Activated T-cell treated with anti-CD3 and anti-CD28 coated beads for 48 hours (primary cell): Measurements from ENCODE around the gene MACROD1.
"Not testable (repeated sequence)": the region's sequence is repeated elsewhere in the genome, so short reads cannot be mapped to it uniquely, and the experiment has no call there.

Source experiments
- DNase-seq: peaks from one replicate; pipeline ENCODE4 v3.0.0-alpha.2; 2020; ENCODE audit warnings: low read depth

Gene MACROD1

DNA sequence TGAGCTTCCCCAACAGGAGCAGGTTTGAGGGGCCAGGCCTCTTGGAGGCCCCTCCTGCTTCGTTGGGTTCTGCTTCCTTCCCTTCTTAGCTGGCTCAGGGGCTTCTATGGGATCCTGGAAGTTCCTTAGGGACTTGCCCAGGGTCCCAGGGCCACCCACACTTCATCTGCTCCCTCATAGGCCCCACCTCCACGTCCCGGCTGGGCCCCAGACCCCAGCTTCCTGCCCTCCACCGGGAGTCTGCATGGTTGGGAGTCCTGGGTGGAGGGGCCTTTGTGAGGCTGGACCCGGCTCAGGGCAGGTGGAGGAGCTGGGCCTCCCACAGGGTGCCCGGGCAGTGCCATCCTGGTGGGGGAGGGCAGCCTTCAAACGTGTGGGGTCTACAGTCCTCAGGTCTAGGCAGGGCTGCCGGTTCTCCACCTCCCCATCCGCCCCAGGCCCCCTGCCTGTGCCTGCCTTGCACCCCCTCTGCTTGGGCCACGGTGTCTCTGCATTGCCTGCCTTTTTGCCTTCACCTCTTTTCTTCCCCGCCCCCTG is 168.0 kb downstream of the MACROD1 start:
- no peak for DNase-seq

DNA sequence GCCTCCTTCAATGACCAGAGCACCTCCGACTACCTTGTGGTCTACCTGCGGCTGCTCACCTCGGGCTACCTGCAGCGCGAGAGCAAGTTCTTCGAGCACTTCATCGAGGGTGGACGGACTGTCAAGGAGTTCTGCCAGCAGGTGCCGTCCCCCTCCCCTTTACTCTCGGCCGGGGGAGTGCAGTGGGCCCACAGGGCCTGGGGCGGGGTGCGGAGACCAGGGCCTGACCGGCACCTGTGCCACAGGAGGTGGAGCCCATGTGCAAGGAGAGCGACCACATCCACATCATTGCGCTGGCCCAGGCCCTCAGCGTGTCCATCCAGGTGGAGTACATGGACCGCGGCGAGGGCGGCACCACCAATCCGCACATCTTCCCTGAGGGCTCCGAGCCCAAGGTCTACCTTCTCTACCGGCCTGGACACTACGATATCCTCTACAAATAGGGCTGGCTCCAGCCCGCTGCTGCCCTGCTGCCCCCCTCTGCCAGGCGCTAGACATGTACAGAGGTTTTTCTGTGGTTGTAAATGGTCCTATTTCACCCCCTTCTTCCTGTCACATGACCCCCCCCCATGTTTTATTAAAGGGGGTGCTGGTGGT is 168.7 kb downstream of the MACROD1 start:
- no peak for DNase-seq

DNA sequence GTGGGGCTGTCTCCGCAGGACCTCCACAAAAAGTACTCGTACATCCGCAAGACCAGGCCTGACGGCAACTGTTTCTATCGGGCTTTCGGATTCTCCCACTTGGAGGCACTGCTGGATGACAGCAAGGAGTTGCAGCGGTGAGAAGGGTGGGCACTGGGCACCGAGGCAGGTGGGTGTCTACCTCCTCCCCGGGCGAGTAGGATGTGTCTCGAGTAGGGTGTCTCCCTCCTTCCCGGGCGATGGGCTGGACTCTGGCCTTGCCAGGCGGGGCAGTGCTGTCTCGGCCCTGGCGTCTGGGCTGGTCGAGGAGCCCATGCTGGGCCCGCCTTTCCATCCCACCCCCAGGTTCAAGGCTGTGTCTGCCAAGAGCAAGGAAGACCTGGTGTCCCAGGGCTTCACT is 169.4 kb downstream of the MACROD1 start:
- no peak for DNase-seq

DNA sequence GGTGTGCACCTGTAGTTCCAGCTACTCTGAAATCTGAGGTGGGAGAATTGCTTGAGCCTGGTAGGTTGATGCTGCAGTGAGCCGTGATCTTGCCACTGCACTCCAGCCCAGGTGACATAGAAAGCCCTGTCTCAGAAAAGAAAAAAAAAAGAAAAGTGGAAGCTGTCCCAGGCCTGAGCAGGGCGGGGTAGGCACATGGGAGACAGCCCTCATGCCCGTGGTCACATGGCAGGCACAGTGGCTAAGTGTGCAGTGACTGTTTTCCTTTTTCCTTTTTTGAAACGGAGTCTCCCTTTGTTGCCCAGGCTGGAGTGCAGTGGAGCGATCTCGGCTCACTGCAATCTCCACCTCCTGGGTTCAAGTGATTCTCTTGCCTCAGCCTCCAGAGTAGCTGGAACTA is 171.9 kb downstream of the MACROD1 start:
- DNase-seq = no peak

DNA sequence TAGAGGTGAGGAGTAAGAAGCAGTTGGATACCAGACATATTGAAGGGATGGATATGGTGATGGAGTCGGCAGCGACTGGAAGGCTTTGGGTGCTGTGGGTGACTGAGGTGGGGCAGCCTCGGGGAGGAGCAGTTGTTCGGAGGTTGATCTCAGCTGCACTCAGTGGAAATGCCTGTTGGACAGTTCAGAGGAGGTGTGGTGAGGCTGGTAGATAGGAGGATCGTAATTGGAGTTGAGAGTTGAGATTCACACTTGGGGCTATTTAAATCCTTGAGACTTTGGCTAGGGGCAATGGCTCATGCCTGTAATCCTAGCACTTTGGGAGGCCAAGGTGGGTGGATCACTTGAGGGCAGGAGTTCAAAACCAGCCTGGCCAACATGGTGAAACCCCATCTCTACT is 172.8 kb downstream of the MACROD1 start:
- no peak for DNase-seq

DNA sequence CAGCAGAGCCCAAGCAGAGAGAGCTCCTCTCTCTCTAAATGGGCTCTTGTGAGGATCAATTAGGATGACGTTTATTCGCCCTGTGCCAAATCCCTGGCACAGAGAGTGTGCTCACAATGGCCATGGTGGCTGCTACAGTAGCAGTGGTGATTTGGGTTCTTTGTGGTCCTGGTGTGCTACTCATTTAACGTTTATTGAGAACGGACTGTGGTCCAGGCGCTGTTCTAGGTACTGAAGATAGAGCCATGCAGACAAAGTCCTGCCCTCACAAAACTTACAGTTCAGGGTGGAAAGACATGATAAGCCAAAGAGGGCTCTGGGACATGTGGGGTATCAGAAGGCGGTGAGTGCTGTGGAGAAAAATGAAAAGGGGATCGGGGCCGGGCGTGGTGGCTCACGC is 174.4 kb downstream of the MACROD1 start:
- no peak for DNase-seq

DNA sequence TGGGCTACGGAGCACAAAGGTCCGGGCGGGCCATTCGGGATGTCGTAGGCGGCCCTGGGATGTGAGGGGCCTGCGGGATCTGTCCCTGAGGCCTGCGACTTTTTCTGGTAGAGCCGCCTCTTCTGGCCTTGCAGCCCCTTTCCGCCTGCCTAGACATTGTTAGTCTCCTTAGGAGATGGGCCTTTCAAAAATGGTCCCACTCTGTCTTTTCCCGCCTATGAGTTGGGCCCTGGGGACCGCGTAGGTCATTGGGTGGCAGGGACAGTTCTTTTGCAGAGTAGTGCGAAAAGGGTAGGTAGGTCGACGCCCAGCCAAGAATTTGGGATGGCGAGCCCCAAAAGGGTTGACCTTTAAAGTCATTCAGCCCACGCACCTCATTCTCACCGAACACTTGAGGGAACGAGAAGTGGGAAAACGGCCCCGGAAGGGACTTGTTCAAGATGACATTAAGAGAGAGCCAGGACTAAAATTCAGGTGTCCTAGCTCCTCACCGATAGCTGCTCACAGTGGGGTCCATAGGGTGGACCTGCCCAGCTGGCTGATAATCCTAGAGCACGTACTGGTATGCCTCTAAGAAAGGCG is 178.9 kb downstream of the MACROD1 start:
- no peak for DNase-seq

DNA sequence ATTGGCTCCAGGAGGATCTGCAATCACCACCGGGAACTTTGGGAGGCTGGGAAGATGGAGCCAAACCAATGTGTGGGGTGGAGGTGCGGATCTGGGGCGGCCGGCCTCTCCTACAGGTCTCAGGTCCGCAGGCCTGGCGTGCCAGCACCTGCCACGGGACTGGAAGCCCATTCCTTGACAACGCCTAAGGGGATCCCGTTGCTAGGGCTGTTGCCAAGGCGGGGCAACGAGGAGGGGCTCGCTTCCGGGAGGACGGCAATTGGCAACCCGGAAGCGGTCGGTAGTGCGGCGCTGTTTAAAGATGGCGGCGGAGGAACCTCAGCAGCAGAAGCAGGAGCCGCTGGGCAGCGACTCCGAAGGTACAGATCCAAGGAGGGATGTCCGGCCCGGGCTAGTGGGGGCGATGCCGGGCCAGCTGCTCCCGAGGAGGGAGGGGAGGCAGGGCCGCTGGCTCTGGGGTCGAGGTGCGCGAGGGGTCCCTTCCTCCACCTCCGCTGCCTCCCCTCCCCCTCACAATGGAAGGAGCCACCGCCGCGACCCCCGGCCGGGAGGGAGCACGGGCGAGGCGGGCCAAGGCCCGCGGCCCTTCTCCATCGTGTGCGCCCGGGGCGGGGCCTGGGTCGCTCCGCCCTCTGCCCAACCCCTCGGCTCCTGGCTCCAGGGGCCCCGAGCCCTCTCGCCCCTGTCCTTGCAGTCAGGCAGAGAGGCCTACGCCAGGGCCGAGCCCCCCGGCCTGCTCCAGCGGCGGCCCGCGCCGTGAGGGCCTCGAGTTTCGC is 179.6 kb downstream of the MACROD1 start, which contains the start of gene OTUB1:
OTUB1 (plus strand) TSS at position 283 of the 776 bp plus-strand sequence; CDS start at position 302, 19 bp downstream.
- peak; percentile 83 for DNase-seq

DNA sequence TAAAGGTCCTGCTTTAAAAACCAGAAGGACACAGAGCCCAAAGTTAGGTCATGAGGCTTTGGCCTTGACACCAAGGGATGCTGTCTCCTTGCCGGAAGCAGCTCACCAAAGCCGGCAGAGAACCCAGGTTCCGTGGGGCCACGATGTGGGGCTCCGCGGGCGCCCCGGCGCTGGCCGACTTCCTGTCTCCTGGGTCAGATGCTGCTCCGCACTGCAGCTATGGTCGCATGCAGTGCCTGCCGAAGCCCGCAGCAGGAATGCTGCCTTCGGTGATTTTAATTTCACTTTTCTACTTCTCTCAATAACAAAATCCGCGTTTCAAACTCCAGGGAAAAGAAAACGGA is 180.1 kb downstream of the MACROD1 start:
- DNase-seq = peak; percentile 69

DNA sequence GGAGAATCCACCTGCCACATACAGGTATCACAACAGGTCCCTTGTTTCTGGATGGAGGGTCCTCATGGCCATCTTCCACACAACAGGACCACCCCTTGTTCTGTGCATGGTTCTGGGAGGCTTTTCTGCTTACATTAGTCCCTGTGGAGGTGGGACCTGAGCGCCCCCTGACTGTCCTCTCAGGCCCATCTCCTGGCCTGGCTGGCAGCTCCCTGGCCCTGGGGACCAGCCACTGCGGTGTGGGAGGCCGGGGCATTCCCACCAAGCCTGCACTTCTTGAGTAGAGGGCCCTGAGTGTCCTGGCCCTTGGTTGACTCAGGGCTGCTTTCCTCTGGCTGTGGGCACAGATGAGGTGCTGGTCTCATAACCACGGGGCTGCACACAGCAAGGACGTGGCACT is 186.5 kb downstream of the MACROD1 start:
- no peak for DNase-seq

DNA sequence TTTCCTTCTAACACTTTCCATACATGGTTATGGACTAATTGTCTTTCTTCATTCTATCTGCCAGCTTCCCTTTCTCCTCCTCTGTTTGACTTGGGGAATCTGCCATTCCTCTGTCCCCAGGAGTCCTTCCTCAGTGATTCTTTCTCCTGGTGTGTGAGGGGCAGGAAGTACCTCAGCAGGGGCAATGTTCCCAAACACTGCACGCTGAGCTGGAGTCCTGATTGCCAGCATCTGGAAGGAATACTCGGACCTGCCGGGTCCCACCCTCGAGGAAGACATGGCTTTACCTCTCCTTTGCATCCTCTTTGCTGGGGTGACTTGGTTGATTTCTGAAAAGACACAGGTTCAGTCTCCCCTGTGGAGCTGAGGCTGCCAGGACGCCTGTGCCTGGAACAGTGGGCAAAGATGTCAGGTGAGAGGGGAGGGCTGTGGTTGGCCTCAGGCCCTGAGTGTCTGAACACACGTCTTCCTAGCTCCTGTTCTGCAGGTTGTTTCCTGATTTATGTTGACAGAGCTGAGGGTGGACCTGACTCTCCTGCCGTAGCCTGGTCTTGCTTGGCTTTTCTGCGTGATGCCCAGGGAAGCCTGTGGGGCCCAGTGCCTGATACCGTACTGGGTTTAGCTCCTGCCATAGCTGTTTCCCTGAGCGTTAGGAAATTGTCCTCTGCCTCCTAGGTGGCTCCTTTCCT is 187.2 kb downstream of the MACROD1 start:
- no peak for DNase-seq

DNA sequence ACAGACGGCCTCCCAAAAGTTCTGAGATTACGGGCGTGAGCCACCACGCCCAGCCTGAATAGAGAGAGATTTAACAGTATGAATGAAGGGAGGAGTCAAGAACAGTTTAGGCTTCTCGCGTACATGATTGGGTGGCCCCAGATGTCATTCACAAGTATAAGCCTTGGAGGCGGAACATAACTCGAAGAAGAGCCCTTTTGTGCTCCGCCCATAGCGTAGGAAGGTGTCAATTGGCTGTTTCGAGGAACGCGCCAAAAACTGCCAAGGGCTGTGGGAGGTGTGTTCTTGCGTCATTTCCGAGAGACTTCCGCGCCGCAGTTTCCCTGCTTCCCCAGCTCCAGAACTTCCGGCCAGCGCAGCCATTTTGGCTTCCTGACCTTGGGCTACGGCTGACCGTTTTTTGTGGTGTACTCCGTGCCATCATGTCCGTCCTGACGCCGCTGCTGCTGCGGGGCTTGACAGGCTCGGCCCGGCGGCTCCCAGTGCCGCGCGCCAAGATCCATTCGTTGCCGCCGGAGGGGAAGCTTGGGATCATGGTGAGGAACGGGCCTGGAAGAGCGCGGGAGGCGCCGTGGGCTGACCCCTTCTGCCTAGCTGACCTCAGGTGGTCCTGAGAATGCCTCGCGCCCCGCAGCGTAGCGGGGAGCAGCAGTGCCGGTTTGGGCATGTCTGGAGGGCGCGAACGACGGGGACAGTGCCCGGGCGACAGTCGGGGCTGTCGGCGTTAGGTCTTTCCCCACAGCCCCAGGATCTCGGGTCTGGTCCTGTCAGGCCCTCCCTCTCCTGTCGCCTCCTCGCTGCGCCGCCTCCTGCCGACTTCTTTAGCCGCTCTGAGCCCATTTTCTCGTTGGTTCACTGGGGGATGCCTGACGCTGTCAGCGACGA is 191.4 kb downstream of the MACROD1 start, which contains the start of gene COX8A:
COX8A (plus strand) TSS at position 362 of the 885 bp plus-strand sequence; CDS start at position 423, 61 bp downstream.
- DNase-seq = peak; percentile 90

DNA sequence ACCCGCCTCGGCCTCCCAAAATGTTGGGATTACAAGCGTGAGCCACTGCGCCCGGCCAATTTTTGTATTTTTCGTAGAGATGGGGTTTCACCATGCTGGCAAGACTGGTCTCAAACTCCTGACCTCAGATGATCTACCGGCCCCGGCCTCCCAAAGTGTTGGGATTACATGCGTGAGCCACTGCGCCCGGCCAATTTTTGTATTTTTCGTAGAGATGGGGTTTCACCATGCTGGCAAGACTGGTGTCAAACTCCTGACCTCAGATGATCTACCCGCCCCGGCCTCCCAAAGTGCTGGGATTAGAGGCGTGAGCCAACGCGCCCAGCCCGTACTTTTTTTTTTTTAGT is 192.0 kb downstream of the MACROD1 start:
- DNase-seq = not testable (repeated sequence)

DNA sequence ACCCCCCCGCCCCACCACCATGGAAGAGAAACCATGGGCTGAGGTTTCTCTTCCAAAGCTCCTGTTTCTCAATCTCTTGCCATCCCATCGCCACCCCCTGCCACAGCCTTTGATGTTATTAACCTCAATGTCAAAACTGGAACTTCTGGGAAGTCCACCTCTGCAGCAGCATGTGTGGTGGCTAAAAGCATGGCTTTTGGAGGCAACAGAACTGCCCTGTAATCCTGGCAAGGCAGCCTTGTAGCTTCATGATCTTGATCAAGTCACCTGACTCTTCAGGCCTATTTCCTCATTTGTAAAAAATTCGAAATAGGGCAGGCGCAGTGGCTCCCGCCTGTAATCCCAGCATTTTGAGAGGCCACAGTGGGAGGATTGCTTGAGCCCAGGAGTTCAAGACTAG is 195.0 kb downstream of the MACROD1 start:
- no peak for DNase-seq

DNA sequence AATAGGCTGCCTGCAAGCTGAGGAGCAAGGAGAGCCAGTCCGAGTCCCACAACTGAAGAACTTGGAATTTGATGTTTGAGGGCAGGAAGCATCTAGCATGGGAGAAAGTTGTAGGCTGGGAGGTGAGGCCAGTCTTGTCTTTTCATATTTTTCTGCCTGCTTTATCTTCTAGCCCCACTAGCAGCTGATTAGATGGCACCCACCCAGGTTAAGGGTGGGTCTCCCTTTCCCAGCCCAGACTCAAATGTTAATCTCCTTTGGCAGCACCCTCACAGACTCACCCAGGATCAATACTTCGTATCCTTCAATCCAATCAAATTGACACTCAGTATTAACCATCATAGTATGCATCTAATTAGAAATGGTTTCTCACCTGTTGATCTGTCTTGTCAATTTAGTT is 196.5 kb downstream of the MACROD1 start:
- no peak for DNase-seq

DNA sequence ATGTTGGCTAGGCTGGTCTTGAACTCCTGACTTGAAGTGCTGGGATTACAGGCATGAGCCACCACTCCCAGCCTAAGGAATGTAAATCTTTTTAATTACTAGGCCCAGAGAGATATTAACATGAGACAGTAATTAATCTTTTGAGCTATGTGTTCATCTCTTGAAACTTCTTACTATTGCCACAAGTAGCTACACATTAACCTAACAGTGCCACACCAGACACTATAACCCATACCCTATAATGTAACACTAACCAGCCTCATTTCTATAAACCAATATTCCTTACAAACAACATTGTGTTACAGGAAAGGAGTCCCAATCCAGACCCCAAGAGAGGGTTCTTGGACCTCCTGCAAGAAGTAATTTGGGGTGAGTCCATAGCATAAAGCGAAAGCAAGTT is 199.5 kb downstream of the MACROD1 start:
- DNase-seq = no peak

DNA sequence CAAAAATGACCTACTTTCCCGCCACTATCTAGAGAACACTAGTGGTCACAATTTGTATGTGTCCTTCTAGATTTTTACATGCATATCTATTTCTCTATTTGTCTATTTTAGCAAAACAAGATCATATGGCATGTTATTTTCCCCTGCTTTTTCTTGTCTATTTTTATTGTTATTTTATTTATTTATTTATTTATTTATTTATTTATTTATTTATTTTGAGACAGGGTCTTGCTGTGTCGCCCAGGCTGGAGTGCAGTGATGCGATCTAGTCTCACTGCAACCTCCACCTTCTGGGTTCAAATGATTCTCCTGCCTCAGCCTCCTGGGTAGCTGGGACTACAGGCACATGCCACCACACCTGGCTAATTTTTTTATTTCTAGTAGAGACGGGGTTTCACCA is 202.0 kb downstream of the MACROD1 start:
- DNase-seq = not testable (repeated sequence)

DNA sequence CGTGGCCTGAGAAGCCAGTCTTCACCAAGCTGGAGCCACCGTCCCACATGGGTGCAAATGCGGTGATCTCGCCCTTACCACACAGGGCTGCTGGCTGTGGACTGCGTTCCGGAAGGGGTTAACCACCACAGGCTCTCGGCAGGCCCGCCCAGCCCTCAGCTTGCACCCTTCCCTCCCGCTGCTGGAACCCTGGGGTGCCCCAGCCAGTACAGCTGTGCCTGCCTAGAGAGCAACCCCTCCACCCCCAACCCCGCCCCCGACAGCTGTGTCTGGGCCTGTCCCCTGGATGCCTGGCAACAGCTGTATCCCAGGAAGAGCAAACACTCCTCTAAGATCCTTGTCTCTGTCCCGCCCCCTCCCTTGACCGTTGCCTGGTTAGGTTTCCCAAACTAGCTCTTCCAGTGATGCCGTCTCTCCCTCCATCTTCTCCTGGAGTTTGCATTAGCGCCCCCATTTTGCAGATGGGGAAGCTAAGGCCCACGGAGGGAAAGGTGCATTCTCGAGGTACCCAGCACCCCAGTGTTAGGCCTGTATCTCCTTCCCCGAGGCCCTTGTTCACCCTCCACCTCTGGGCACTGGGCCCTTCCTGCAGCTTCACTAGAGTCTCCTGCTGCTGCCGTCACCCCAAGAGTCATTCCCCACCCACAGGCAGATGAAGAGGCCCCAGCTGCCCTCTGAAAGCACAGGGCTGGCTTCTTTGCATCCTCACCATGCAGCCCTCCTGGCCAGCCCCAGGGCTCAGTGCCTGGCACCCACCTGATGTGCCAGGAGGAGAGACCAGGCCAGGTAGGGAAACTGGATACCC is 204.1 kb downstream of the MACROD1 start:
- no peak for DNase-seq

DNA sequence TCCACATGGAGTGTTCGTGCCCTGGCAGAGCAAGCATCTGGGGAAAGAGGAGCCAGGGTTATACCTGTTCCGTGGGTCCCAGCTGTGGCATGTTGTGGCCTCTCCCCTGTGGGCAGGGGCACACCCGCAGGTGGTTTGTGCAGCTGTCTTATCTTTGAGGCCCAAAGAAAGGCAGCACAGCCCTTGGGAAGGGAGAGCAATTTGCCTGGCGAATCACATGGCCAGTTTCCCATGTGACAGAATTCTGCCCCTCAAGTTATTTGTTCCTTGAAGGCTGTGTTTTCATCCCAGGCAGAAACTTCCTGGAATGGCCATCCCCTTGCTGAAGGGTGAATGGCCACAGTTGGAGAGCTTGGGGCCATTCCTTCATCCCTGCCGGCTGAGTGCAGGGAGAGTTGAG is 207.9 kb downstream of the MACROD1 start:
- no peak for DNase-seq

DNA sequence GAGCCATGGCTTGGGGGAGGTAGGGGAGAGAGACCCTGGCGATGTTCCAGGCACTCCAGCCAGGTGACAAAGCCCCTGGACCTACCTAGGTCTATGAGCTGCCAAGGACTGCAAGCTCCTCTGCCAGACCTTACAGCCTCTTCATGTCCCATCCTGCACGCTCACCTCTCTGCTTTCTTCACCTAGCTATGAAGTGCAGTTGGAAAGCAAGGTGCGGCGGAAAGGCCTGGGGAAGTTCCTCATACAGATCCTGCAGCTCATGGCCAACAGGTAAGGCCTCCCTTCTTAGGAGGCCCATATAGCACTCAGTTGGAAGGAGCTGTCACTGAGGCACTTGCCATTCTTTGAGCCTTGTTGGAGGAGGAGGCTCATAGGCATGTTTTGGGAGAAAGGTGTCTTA is 213.3 kb downstream of the MACROD1 start:
- DNase-seq = no peak
